Epithelial cell of esophagus (primary cell): ENCODE measurements around the gene LCN1.

Experiments used
- DNase-seq: peaks from one replicate; pipeline ENCODE4 v3.0.0; 2010; ENCODE audit warnings: low read depth
- H3K4me3 ChIP-seq: 2 replicates; pipeline ENCODE4 v1.5.1; 2011; ENCODE audit warnings: mild to moderate bottlenecking, low read length, control low read depth
- TF ChIP-seq, protein P1 (sequence below): IDR thresholded peaks from 2 replicates; pipeline ENCODE4 v1.5.1; 2011; ENCODE audit warnings: low read depth, mild to moderate bottlenecking, low read length, control low read depth, inconsistent platforms; ENCODE audit not compliant: insufficient read depth; ENCODE audit errors: missing control alignments

Gene LCN1

DNA sequence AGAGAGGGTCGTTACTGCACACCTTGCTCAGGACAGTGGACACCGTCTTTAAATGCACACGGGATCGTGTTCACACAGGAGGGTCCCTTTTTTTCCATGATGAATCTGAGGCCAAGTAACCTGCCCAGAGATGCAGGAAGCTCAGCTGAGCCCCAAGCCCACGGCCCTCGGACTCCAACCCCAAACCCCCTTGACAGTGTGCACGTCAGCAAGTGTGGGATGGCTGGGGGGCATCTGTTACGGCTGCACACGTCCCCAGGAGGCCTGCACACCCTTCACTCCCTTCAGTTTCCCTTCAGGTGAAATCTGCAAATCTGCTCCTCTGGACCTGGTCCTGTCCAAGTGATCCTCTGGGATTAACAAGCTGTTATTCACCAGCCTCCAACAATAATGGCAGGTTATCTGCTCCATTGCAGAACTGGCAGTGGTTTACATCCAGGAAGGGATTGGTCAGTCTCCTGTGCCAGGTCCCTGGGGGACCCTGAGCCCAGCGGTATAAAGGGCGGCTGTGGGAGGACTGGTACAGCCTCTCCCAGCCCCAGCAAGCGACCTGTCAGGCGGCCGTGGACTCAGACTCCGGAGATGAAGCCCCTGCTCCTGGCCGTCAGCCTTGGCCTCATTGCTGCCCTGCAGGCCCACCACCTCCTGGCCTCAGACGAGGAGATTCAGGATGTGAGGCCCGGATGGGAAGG lies at the start of gene LCN1:
Gene LCN1, plus strand, starts transcription at position 525 of the 692 bp plus-strand sequence. Its CDS starts 58 bp downstream, at position 583.
- TF ChIP-seq, protein P1, sequence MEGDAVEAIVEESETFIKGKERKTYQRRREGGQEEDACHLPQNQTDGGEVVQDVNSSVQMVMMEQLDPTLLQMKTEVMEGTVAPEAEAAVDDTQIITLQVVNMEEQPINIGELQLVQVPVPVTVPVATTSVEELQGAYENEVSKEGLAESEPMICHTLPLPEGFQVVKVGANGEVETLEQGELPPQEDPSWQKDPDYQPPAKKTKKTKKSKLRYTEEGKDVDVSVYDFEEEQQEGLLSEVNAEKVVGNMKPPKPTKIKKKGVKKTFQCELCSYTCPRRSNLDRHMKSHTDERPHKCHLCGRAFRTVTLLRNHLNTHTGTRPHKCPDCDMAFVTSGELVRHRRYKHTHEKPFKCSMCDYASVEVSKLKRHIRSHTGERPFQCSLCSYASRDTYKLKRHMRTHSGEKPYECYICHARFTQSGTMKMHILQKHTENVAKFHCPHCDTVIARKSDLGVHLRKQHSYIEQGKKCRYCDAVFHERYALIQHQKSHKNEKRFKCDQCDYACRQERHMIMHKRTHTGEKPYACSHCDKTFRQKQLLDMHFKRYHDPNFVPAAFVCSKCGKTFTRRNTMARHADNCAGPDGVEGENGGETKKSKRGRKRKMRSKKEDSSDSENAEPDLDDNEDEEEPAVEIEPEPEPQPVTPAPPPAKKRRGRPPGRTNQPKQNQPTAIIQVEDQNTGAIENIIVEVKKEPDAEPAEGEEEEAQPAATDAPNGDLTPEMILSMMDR: no peak
- DNase-seq: no peak
- H3K4me3 ChIP-seq: no peak within 1 kb of the TSS

DNA sequence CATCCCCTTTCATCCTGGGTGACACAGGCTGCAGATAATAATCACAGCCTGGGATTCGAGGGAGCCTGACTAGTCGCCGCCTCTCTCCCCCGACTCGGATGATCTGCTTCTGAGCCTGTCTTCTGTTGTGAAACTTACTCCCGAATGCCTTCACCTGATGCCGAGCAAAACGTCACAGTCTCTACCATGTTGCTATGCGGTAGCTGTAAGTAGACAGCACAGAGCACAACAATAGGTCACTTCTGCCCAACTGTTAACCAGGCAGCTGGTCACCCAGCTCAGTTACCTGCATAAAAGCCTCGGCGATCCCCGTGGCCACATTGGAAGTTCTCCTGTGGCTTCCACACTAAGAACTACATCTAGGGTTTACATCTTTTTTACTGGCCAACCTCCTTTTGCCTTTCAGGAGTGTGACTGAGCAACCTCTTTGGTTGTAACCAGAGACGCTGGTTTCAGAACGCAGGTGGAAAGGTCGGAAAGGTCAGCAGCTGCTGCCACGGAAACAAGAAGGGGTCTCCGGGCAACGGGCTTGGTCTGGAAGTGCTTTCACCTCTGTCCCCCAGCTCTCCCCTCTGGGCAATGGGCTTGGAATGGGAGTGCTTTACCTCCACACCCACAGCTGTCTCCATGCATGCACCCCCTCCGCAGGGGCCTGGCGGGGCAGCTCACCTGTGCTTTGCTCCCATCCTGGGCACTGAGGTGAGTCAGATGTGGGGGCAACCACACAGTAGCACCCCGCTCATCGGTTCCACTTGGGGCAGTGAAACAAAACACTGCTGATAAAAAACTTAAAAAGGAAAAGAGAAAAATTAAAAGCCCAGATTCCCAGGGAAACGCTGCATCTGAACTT lies 49.2 kb upstream of the LCN1 start:
- TF ChIP-seq, protein P1: no peak
- no peak overlapping the region for H3K4me3 ChIP-seq
- no peak for DNase-seq

DNA sequence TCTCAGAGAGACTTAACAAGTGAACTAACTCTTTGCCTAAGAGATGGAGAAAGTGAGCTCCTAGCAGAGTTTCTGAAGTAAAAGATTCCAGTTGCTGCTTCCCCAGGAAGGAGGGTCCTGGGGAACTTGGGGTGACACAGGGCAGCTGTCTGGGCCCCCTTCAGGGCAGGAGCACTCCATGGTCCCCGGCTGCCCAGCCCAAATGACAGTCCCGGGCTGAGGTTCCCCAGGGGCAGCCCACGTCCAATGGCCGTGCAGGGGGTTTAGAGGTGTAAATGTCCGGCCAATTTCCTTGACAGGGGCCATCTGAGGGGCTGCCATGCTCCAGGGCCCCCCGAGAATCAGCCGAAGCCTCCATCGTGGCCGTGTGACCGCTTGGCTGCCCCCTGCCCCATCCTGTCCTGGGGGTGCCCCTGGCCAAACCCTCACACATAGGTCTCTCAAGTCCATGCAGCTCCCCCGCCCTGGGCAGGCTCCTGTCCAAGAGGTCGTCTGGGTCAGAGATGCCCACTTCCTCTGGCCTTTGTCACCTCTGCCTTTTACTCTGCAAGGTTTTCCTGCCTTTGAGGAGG lies 47.2 kb upstream of the LCN1 start:
- DNase-seq: no peak
- TF ChIP-seq, protein P1: no peak
- H3K4me3 ChIP-seq: no peak overlapping the region

DNA sequence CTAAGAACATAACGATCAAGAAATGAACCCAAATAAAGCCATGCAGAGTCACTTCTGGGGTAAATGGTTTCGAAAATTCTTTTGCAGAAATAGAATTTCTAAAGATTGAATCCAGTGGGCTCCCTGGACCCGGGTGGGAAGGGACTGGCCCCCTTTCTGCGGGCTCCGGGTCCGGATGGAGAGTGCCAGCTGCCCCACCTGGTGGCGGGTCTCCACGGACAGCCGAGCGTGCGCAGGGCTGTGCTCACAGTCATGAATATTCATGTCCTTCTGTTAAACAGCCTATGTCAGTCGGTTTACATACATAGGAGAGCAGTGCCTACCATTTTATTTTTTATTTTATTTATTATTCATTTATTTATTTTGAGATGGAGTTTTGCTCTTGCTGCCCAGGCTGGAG lies 46.3 kb upstream of the LCN1 start:
- DNase-seq: no peak
- H3K4me3 ChIP-seq: no peak overlapping the region
- TF ChIP-seq, protein P1: peak; percentile 28

DNA sequence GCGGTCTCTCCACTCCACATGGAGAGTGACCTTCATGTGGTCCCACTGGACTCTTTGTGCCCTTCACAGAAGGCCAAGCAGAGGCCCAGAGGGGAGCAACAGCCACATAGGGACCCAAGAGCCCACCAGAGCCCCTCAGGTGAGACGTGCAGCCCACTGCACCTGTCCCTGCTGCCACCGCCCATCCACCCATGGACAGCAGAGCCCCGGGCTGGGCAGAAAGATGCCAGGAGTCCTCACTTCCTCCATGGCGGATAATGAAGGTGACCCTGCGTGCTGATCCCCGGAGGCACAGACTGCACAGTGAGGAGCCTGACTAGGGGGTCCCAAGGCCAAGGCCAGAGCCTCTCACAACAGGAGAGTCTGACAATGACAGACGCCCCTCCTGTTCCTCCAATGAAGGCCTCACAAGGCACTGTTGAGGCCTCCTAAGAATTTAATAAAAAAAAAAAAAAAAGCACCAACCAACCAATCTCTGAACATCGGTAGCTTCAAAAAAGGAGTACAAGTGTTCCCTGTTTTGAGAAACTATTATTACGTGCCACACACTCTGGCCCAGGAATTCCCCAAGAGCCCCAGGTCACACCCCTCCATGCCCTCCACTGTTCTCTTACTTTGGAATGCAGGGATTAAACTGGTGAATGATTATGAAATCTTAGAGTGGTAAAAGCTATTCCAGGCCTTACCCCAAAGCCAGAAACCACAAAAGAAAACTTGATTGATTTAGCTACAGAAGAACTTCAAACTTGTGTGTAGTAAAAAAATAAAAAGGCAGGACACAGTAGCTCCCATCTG lies 44.5 kb upstream of the LCN1 start:
- peak; percentile 20 for DNase-seq
- no peak overlapping the region for H3K4me3 ChIP-seq
- TF ChIP-seq, protein P1: no peak

DNA sequence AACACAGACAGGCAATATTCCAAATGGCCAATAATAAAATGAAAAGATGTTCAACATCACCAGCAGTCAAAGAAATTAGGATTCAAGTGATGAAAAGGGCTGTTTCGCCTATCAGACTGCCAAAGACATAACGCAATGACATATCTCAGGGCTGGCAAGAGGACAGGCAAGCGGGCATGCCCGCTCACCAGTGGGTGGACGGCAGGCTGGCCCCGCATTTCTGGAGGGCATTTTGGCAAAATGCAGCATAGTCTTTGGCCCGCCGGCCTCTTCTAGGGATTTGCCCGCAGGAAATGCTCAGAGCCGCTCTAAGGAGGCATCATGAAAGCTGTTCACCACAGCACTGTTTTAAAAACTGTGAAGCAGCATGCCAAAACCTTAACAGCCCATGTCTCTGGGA lies 43.0 kb upstream of the LCN1 start:
- DNase-seq: no peak
- H3K4me3 ChIP-seq: no peak overlapping the region
- TF ChIP-seq, protein P1: no peak
